WTC11 (cell line): ENCODE measurements around the gene POSTN. TPM values are rescaled to one million over a fixed set of nuclear protein-coding genes. Genes with fewer than 3 reads are reported as not detected.

Experiments
- ATAC-seq: fragments of 200-7000 bp; cut with Tn5 transposase; 2 replicates; pipeline ENCODE4 v1.10.0; 2021; ENCODE audit warnings: mild to moderate bottlenecking, moderate library complexity
- CTCF ChIA-PET: fragments of 300-600 bp; sonication (Branson Sonifier 250); formaldehyde crosslinking; loops from one replicate; lab custom pipeline; 2021; ENCODE audit warnings: antibody characterized with exemption; lab: Charles Lee
- POLR2A ChIA-PET: fragments of 350-600 bp; sonication (Branson Sonifier 250); formaldehyde crosslinking; loops from one replicate; lab custom pipeline; 2021; ENCODE audit warnings: antibody characterized with exemption; lab: Charles Lee
- DNase-seq: peaks from one replicate; pipeline ENCODE4 v3.0.0; 2021; ENCODE audit warnings: low spot score
- H3K27ac Mint-ChIP-seq: 2 replicates; pipeline ENCODE4 v1.8.0; 2021; ENCODE audit warnings: mixed read lengths
- H3K27me3 Mint-ChIP-seq: 2 replicates; pipeline ENCODE4 v1.8.0; 2021; ENCODE audit warnings: low read depth, mild to moderate bottlenecking, moderate library complexity, mixed read lengths
- H3K36me3 Mint-ChIP-seq: 2 replicates; pipeline ENCODE4 v1.8.0; 2021; ENCODE audit warnings: mixed read lengths
- H3K4me1 Mint-ChIP-seq: 2 replicates; pipeline ENCODE4 v1.8.0; 2022; ENCODE audit warnings: mixed read lengths
- H3K4me3 Mint-ChIP-seq: 2 replicates; pipeline ENCODE4 v1.8.0; 2021; ENCODE audit warnings: mild to moderate bottlenecking, moderate library complexity, mixed read lengths
- H3K9me3 Mint-ChIP-seq: 2 replicates; pipeline ENCODE4 v1.8.0; 2021; ENCODE audit warnings: mixed read lengths
- AFF4 ChIP-seq: sonication (generic); formaldehyde crosslinking; IDR thresholded peaks from 2 replicates; pipeline ENCODE4 v1.8.1; 2023; ENCODE audit warnings: mild to moderate bottlenecking, missing genetic modification reagents, borderline replicate concordance
- ATF1 ChIP-seq: sonication (generic); formaldehyde crosslinking; IDR thresholded peaks from 2 replicates; pipeline ENCODE4 v1.8.1; 2023; ENCODE audit warnings: mild to moderate bottlenecking, moderate library complexity, missing genetic modification reagents
- ATF3 ChIP-seq: sonication (generic); formaldehyde crosslinking; conservative IDR thresholded peaks from 2 replicates; pipeline ENCODE4 v1.8.1; 2022; ENCODE audit warnings: mild to moderate bottlenecking, missing genetic modification reagents
- CREM ChIP-seq: sonication (generic); formaldehyde crosslinking; IDR thresholded peaks from 2 replicates; pipeline ENCODE4 v1.8.1; 2022; ENCODE audit warnings: mild to moderate bottlenecking, missing genetic modification reagents, moderate library complexity
- ESRRA ChIP-seq: sonication (generic); formaldehyde crosslinking; IDR thresholded peaks from 2 replicates; pipeline ENCODE4 v1.8.1; 2022; ENCODE audit warnings: mild to moderate bottlenecking, missing genetic modification reagents, borderline replicate concordance
- GABPB1 ChIP-seq: sonication (generic); formaldehyde crosslinking; IDR thresholded peaks from 2 replicates; pipeline ENCODE4 v1.8.1; 2023; ENCODE audit warnings: mild to moderate bottlenecking, missing genetic modification reagents
- GTF2I ChIP-seq: fragments of 250-450 bp; sonication (Bioruptor Pico); conservative IDR thresholded peaks from 2 replicates; pipeline ENCODE4 v1.4.0; 2021; ENCODE audit warnings: mild to moderate bottlenecking
- HMGA2 ChIP-seq: fragments of 250-450 bp; sonication (Bioruptor Pico); IDR thresholded peaks from 2 replicates; pipeline ENCODE4 v1.4.0; 2021; ENCODE audit warnings: mild to moderate bottlenecking, moderate library complexity
- IRF2 ChIP-seq: sonication (generic); formaldehyde crosslinking; IDR thresholded peaks from 2 replicates; pipeline ENCODE4 v1.8.0; 2022; ENCODE audit warnings: low read depth, missing genetic modification reagents, borderline replicate concordance
- JAZF1 ChIP-seq: fragments of 250-450 bp; sonication (Bioruptor Pico); IDR thresholded peaks from 2 replicates; pipeline ENCODE4 v1.9.0; 2021; ENCODE audit warnings: moderate library complexity, mild to moderate bottlenecking, inconsistent platforms
- NFATC4 ChIP-seq: fragments of 250-450 bp; sonication (Bioruptor Pico); IDR thresholded peaks from 2 replicates; pipeline ENCODE4 v1.9.0; 2021; ENCODE audit warnings: mild to moderate bottlenecking
- NFYB ChIP-seq: sonication (generic); formaldehyde crosslinking; conservative IDR thresholded peaks from 2 replicates; pipeline ENCODE4 v1.8.0; 2022; ENCODE audit warnings: low read depth, missing genetic modification reagents
- NR1H2 ChIP-seq: sonication (generic); formaldehyde crosslinking; IDR thresholded peaks from 2 replicates; pipeline ENCODE4 v1.9.0; 2021; ENCODE audit warnings: mild to moderate bottlenecking, moderate library complexity, missing genetic modification reagents
- PRRX2 ChIP-seq: fragments of 250-450 bp; sonication (Bioruptor Pico); IDR thresholded peaks from 2 replicates; pipeline ENCODE4 v1.8.0; 2021; ENCODE audit warnings: mild to moderate bottlenecking
- SOX15 ChIP-seq: fragments of 250-450 bp; sonication (Bioruptor Pico); IDR thresholded peaks from 2 replicates; pipeline ENCODE4 v1.9.0; 2021; ENCODE audit warnings: mild to moderate bottlenecking
- STAT6 ChIP-seq: sonication (generic); formaldehyde crosslinking; conservative IDR thresholded peaks from 2 replicates; pipeline ENCODE4 v1.8.1; 2023; ENCODE audit warnings: mild to moderate bottlenecking, low read depth, missing genetic modification reagents, moderate library complexity
- ZNF512 ChIP-seq: sonication (generic); formaldehyde crosslinking; IDR thresholded peaks from 2 replicates; pipeline ENCODE4 v1.8.1; 2022; ENCODE audit warnings: missing genetic modification reagents, borderline replicate concordance
- total RNA-seq: library from RNA; stranded (reverse); gene quantifications from 3 replicates; pipeline ENCODE4 v1.2.3, GENCODE V29; 2021
- TF ChIP-seq, protein P1 (sequence below): sonication (generic); formaldehyde crosslinking; IDR thresholded peaks from 2 replicates; pipeline ENCODE4 v1.8.0; 2022; ENCODE audit warnings: mild to moderate bottlenecking, missing genetic modification reagents
- TF ChIP-seq, protein P2 (sequence below): fragments of 250-450 bp; sonication (Bioruptor Pico); IDR thresholded peaks from 2 replicates; pipeline ENCODE4 v2.1.2; 2022; ENCODE audit warnings: mild to moderate bottlenecking, moderate library complexity
- TF ChIP-seq, protein P3 (sequence below): fragments of 250-450 bp; sonication (Bioruptor Pico); IDR thresholded peaks from 2 replicates; pipeline ENCODE4 v1.8.0; 2021; ENCODE audit warnings: mild to moderate bottlenecking

Gene POSTN
- total RNA-seq, 1 experiment from 2014 or later, result 0.70 TPM

DNA sequence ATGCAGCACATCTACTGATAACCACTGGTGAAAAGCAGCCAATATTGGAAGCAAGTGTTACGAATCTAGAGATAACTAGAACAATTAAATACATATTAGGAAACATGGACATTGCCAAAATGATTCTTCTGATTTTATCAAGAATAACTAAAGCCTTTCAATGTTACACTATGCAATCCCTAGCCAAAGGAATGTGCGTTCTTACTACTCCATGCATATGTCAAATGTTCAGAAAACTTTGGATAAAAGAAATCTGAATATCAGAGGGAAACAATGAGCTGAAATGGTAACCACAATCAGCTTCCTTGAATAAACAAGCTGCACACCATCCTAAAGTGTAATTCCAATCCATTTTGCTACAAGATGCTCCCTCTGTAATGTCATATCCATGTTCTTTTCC is 951 bp upstream of the POSTN start (continued):
- TF ChIP-seq HMGA2 (CRISPR knock-in tag) (no peak), GABPB1 (CRISPR knock-in tag) (no peak)
- TF ChIP-seq, all 79 proteins: peak for 0

DNA sequence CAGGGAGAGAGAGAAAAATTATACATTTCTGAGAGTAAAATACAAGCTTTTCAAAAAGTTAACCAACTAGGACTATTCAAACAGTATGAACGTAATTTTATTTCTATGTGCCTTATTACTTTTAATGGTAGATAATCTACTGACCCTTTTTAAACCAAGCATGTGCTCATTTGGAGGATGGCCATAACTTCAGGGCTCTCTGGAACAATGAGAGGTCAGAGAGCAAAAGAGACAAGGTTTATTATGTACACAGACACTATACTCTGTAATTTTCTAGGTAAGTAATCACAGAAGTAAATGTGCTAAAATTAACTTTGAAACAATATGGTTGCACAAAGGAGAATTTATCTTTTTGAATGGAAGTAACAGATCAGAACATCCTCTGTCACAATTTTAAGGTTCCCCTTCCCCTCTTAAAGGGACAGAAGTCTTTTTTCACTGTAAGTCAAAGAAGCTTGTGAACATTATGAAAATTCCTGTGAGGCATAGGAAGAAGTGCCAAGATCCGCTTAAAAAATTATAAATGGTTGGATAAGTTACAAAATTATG is 1.0 kb downstream of the POSTN start:
- no peak overlapping the region for H3K4me3 Mint-ChIP-seq
- H3K27me3 Mint-ChIP-seq, result no peaks in the 10 kb centered on the region; the same call in 1 of the 2 replicates
- H3K36me3 Mint-ChIP-seq, result no peaks in the 10 kb centered on the region
- H3K4me1 Mint-ChIP-seq, result peaks cover 61% of the 10 kb centered on the region
- DNase-seq (no peak), ATAC-seq (no peak)
- CTCF ChIA-PET, result no interaction called here
- POLR2A ChIA-PET, result no interaction called here
- H3K27ac Mint-ChIP-seq, result no peak overlapping the region
- H3K9me3 Mint-ChIP-seq, result no peaks in the 10 kb centered on the region
- TF ChIP-seq NFATC4 (CRISPR knock-in tag) (no peak), GTF2I (CRISPR knock-in tag) (no peak), ATF3 (CRISPR knock-in tag) (no peak), JAZF1 (CRISPR knock-in tag) (no peak)
- TF ChIP-seq, protein P1, sequence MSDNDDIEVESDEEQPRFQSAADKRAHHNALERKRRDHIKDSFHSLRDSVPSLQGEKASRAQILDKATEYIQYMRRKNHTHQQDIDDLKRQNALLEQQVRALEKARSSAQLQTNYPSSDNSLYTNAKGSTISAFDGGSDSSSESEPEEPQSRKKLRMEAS (CRISPR knock-in tag), result no peak
- TF ChIP-seq, protein P2, sequence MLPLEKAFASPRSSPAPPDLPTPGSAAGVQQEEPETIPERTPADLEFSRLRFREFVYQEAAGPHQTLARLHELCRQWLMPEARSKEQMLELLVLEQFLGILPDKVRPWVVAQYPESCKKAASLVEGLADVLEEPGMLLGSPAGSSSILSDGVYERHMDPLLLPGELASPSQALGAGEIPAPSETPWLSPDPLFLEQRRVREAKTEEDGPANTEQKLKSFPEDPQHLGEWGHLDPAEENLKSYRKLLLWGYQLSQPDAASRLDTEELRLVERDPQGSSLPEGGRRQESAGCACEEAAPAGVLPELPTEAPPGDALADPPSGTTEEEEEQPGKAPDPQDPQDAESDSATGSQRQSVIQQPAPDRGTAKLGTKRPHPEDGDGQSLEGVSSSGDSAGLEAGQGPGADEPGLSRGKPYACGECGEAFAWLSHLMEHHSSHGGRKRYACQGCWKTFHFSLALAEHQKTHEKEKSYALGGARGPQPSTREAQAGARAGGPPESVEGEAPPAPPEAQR (CRISPR knock-in tag), result no peak

DNA sequence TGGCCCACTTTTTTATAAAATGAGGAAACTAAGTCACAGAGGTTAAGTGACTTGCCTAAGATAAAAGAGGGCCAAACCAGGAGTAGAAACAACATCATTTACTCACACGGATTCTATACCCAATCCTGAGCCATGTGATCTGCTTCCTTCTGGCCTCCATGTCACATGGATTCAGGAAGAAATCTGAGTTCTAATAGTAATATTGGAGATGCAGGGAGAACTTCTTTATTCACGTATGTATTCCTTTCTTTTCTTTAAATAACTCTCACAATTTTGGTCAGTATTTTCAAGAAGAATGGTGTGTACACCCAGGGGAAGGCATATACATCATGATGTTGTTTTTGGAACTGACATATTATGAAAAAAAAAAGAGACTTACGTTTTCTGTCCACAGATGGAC is 1.8 kb downstream of the POSTN start:
- peaks cover 56% of the 10 kb centered on the region for H3K4me1 Mint-ChIP-seq
- POLR2A ChIA-PET, result no interaction called here
- H3K27ac Mint-ChIP-seq, result no peak overlapping the region
- H3K36me3 Mint-ChIP-seq, result no peaks in the 10 kb centered on the region
- DNase-seq (no peak), ATAC-seq (no peak)
- H3K4me3 Mint-ChIP-seq, result no peak overlapping the region
- CTCF ChIA-PET, result no interaction called here
- no peak for TF ChIP-seq AFF4 (CRISPR knock-in tag)
- no peak for TF ChIP-seq GABPB1 (CRISPR knock-in tag)
- no peak for TF ChIP-seq STAT6 (CRISPR knock-in tag)
- no peak for TF ChIP-seq IRF2
- no peak for TF ChIP-seq NR1H2 (CRISPR knock-in tag)
- no peak for TF ChIP-seq NFYB
- TF ChIP-seq SOX15, result no peak
- TF ChIP-seq NFATC4 (CRISPR knock-in tag), result no peak
- TF ChIP-seq PRRX2 (CRISPR knock-in tag), result no peak
- no peak for TF ChIP-seq ATF1 (CRISPR knock-in tag)
- TF ChIP-seq, protein P3, sequence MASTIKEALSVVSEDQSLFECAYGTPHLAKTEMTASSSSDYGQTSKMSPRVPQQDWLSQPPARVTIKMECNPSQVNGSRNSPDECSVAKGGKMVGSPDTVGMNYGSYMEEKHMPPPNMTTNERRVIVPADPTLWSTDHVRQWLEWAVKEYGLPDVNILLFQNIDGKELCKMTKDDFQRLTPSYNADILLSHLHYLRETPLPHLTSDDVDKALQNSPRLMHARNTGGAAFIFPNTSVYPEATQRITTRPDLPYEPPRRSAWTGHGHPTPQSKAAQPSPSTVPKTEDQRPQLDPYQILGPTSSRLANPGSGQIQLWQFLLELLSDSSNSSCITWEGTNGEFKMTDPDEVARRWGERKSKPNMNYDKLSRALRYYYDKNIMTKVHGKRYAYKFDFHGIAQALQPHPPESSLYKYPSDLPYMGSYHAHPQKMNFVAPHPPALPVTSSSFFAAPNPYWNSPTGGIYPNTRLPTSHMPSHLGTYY (CRISPR knock-in tag), result no peak
- TF ChIP-seq CREM (CRISPR knock-in tag), result no peak
- no peak for TF ChIP-seq ZNF512
- no peak for TF ChIP-seq ESRRA (CRISPR knock-in tag)
- no peaks in the 10 kb centered on the region for H3K9me3 Mint-ChIP-seq
- no peaks in the 10 kb centered on the region; the same call in 1 of the 2 replicates for H3K27me3 Mint-ChIP-seq
